Renal cortical epithelial cell (primary cell): ENCODE measurements around the gene EPB41L1. TPM values are rescaled to one million over a fixed set of nuclear protein-coding genes. Genes with fewer than 3 reads are reported as not detected.
A peak's percentile ranks its signal among the peaks of the same experiment; 100 is the strongest.

Experiments
- DNase-seq: peaks from one replicate; pipeline ENCODE4 v3.0.0-alpha.2; 2011; ENCODE audit warnings: low read depth
- total RNA-seq: library from RNA; depleted of rRNA; stranded (reverse); fragments of >200 nt; gene quantifications from 2 replicates; pipeline ENCODE4 v1.2.3, GENCODE V29; 2014

Gene EPB41L1
- total RNA-seq, 1 donor from 2014 or later: 47.7 TPM

DNA sequence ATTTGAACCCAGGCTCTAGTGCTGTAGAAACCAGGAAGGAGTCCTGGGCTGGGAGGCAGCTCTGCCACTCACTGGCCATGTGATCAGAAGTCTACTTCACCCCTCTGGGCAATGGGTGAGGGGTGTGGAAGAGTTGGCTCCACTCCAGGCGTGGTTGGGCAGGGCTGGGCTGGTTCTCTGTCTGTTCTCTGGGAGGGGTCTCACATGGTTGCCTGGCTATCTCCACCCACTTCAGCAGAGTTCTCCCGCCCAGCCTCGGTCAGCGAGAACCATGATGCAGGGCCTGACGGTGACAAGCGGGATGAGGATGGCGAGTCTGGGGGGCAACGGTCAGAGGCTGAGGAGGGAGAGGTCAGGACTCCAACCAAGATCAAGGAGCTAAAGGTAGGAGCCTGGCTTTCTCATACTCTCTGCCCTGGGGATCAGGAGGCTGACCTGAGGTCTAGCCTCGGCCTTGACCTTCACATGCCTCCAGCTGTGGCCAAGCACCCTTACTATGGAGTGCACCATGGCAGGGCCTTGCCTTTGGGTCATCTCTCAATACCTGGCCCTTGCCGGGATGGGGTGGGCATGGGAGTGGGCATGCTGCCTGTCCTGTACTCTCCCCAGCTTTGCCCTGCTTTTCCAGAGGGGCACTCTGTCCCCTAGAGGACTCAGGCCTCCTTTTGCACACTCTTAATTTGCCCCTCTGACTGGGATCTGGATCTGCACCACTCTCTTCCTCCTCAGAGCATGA is 39.6 kb downstream of the EPB41L1 start:
- DNase-seq: no peak

DNA sequence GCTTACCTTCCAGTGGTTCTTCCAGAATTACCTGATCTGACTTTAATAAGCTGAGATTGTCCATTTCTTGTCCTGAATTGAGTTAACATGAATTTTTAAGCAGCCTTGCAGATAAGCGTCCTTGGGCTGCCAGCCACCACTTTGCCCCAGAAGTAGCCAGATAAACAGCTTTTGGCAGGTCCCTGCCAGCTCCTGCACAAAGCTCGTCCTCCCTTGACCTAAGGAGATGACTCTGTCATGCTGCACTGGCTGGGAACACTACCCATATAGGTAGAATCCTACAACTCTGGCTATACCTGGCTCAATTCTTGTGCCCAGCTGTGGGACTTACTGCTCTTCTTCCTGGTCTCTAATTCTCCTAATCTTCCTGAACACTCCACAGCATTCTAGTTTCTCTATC is 42.1 kb downstream of the EPB41L1 start:
- DNase-seq: no peak

DNA sequence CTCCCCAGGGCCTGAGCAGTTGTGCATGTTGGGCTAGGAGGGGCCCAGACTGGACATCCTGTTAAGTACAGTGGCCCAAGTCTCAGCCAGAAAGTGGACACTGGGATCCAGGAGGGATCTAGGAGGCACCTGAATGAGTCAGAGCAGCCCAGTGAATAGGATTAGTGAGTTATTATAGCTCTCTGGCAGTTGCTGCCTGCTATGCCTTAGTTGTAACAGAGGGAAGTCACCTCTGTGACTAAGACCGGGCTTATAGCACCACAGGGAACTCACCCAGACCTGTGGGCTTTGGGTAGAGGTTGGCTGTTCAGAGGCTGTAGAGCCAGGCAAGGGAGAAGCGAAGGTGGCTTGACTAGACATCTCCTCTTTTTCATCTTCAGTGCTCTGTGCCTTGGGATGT is 42.7 kb downstream of the EPB41L1 start:
- DNase-seq: peak; percentile 69

DNA sequence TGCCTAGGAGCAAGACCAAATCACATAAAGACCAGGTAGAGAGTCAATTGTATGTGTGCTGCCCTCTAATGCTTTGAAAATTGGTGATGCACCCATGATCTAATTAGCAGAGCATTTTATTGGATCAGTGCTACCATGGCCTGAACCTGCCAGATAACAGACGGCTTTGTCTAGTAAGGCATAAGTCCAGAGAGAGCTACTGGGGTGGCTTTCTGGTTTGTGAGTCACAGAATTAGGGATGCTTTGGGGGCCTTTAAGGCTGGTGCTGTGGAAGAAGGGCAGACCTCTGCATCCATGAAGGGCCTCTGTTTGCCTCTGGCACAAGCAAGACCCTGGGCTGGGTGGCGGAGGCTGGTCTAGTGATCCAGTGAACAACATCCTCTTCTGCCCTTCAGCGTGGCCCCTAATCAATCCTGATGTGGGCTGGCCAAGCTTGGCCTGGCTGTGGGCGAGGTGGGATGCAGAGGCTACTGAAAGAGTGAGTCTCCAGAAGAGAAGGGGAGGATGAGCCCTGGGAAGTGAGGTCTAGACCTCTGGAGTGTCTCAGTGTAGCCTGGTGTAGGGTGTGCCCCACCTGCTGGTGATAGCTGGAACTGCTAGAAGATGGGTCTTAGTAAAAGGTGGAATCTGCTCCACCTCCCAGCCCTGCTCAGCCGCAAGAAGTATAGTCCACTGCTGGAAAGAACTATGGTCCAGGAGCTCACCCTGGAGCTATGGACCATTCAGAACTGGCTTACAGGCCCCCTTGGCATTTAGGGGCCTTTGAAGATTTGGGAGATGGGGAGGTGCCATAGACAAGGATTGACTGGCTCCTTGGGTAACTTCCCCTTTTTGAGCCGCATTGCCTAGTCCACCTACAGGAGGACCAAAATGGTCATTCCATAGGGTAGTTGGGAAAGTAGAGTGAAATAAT is 45.1 kb downstream of the EPB41L1 start:
- DNase-seq: peak; percentile 65

DNA sequence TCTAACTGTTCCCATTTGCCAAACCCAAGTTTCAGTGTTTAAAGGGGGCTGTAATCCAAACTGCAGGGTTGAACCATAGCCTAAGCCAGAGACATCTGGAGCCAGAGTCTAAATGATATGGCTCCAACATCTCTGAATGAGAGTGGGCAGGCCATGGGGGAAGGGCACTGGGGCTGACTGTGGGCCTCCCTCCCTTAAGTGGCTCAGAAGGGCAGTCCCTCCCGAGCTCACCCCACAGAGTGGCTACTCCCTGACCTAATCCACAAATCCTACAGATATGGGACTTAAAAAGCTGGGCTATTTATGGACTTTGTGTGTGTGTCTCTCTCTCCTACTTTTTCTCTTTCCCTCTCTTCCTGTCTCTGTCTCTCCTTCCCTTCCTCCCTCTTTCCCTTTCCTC is 45.9 kb downstream of the EPB41L1 start:
- no peak for DNase-seq

DNA sequence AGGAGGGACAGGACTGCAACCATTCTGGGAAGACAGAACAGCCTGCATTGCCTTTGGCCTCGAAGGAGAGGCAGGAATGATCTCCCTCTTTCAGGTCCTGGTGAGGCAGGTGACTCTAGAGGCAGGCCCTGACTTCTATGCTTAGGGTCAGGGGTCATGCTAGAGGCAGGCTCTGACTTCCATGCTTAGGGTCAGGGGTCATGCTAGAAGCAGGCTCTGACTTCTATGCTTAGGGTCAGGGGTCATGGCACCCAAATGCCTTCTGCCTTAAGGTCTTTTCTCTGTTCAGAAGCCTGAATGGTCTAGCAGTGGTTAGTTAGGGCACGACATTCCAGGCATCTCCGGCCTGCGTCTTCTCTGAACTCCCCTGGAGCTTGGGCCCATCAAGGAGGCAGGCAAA is 46.7 kb downstream of the EPB41L1 start:
- no peak for DNase-seq

DNA sequence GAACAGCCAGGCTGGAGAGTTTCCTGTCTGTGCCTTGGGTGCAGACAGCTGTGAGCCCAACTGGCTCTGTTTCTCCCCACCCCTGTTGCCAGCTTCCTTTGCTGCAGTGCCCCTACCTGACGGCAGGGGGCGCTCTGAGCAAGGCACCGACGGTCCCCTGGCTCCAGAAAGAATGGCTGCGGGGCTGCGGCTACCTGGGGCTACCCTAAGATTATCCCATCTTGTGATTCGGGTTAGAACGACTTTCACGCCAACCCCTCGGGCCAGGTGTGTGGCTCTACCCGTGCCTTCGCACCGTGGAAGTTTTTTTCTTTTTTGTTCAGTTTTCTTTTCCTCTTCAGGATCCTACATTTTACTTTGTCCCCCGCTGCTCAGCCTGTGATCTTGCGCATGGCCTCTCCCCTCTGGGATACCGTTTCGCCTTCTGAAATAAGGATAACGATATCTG is 48.4 kb downstream of the EPB41L1 start:
- DNase-seq: peak; percentile 3

DNA sequence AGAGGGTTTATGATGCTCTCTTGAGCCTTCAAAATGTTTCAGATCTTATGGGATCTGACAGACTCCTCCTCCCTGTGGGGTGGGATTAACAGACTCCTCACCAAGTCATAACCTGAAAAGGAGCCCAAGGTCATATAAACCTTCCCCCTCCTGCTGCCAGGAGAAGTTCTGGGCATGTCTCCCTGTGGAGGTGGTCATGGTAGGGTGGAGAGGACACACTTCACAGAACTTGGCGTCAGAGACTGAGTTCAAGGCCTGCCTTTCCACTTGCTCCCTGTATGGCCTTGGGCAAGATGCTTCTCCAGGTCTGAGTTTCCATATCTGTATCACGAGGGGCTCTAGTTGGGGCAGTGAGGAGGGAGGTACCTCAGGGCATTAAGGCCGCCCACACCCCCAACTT is 49.3 kb downstream of the EPB41L1 start:
- peak; percentile 22 for DNase-seq

DNA sequence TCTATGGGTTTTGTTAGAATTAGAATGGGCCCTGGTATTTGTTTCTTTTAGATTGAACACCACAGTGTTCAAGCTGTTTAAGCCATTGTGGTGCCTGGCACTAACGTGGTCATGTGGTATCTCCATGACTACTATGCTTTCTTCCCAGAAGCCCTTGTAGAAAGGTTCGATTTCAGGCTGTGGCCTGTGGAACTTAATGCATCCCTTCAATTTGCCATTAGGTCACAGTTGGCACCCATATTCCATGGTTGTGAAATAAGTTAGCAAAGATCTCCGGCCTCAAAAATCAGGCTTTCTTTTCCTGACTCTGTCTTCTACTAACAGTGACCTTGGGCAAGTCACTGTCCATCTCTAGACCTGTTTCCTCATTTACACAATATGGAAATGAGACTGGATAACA is 50.5 kb downstream of the EPB41L1 start:
- DNase-seq: no peak

DNA sequence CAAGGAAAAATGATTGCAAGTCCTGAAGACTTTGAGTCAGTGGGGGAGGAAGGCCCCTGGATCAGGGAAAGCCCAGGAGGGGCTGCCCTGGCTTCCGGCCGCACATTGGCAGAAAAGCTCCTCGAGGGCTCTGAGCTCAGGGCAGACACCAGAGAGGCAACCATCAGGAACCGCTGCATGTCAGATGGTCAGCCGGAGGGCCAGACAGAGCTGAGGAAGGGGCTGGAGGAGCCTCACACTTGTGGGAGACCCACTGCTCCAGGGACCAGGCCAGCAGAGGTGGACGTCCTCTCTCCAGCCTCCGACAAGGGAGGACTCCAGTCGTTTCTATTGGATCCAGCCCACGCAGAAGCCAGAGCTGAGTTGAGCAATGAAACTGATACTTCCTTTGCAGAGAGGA is 51.5 kb downstream of the EPB41L1 start:
- no peak for DNase-seq

DNA sequence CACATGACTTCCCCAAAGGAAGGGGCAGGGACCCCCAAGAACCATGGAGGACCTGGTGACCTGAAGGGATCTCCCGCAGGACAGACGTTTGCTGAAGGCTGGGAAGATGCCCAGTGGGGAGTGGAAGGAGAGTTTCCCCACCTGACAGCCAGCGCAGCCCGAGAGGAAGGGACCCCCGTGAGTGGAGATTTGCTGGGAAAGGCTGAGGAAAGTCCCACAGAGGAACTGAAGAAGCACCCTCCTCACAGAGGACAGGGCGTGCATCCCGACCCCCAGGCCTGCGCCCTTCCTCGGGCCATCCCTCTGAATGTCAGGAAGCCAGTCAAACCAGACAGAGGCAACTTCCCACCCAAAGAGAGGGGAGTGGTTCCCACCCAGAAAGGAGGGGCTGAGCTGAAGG is 52.1 kb downstream of the EPB41L1 start:
- DNase-seq: no peak

DNA sequence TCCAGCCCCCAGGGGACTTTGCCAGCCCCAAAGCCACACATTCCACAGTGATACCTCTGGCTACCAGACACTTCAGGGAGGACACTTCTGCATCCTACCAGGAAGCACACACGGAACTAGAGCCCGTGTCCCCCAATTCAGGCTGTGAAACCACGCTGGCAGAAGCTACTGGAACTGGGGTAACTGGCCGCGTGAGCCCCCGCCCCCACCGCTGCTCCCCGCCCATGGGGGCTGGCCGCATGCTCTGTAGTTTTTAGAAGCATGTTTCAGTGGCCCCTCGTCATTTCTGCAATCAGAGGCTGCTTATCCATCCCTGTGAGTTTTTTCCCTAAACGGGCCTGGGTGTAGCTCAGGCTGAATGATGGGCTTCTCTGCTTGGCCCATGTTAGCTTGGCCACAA is 53.1 kb downstream of the EPB41L1 start:
- no peak for DNase-seq

DNA sequence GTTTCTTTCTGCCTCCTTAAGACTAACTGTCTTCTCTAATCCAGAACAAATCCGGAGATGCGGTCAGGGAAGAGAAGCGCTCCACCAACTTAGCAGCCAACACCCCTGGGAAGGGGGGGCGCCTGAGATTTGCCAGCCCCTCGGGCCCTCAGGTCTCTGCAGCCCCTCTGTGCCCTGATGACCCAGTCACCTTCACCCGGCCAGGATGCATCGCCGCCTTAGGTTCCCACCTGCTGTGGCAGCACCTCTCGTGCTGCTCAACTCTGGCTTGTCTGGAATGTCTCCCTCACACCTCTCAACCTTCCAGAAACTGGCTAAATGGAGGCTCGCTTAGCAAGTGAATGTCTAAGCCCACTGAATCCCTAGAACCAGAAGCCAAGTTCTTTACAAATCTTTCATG is 53.7 kb downstream of the EPB41L1 start:
- DNase-seq: no peak

DNA sequence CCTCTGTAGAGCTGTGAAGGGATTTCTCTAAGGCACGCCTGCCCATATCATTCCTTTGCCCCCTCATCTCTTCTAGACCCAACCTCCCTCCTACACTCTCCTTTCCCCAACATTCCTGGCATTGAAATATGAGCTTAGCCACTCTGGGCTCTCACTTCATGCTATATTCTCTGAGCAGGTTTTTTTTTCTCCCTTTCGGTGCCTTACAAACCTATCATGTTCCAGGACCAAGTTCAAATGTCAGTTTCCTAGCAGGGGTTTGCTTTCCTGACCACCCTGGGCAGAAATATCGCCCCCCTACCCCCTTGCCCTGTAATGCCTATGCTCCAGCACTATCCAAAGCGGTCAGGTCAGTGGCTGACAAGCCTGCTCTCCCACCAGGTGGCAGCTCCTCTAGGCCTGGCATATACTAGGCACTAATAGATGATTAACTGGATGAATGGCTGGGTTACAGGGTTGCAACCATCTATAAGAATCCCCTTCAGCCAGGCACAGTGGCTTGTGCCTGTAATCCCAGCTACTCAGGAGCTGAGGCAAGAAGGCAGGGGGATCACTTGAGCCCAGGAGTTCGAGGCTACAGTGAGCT is 56.0 kb downstream of the EPB41L1 start:
- peak; percentile 61 for DNase-seq

DNA sequence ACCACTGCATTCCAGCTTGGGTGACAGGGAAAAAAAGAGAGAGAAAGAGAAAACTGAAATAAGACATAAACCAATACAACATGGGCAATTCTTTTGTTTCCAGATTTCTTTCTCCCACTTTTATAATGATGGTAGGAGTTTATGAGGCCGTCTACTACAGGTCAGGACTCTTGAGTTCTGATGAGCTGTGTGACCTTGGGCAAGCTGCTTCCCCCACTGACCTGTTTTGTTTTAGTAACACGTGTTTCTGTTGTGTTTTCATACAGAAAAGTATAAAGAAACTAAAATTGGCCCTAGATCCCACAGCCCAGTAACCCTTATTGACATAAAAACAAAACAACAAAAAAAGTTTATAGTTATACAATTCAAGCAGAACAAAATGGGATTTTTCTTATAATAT is 58.8 kb downstream of the EPB41L1 start:
- DNase-seq: no peak

DNA sequence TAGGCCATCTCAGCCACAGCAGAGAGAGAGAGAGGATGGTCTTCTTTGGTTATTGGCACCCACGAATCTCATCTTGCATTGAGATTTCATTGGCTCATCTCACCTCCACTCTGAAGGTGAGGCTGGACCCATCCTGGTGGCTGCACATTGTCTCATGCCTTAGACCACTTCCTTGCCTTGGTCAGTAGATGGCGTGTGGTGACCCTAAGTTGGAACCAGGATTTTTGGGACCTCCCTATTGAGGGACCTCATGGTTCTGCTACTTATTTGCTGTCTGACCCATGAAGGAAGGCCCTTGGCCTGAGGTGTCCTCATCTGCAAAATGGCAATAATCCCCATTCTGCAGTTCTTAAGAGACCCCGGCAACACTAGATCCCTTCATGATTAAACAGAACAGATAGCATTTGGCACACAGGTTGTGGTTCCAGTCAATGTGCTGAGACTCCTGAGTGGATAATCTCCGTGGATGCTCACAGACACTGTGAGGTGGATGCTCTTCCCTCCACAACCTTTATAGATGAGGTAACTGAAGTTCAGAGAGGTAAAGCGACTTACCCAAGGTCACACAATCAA is 60.2 kb downstream of the EPB41L1 start:
- peak; percentile 8 for DNase-seq

DNA sequence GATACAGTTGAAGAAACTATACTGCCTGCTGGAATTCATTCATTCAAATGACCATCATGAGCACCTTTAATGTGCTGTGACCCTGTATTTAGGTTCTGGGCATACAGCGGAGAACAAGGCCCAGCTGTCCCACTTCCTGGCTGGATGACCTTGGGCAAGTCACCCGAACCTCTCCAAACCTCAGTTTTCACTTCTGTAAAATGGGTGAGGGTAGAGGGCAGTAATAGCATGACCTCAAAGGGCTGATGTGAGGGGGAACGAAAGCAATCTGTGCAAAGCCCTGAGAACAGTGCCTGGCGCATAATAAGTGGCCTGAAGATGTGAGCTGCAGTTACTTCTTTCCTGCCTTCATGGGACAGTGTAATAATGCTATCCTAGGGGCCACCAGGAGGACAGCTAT is 61.2 kb downstream of the EPB41L1 start:
- no peak for DNase-seq

DNA sequence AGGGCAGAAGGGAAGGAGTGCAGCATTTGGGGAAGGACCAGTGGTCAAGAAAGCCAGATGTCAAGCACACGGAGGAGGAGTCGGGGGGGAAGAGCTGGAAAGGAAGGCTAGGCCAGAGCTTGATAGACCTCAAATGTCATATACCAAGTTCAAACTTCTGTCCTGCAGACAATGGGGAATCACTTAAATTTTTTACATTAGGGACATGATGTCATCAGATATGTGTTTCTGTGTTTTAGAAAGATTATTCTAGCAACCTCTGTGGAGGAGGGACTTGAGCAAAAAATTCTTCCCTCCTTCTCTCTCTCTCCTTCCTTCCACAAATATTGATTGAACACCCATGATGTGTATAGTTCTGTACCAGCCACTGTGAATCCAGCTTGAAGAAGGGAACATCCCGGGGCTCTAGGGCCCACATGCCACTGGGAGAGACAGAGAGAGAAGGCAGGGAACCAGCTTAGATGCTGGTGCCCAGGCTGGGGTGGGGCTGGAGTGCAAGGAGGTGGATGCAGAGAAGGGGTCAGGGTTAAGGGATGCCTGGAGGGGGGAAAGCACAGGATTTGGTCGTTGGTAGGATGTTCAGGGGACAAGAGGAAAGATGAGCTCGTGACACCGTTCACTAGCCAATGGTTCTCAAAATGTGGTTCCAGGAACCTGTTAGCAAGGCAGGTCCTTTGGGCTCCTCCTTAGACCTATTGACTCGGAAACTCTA is 61.9 kb downstream of the EPB41L1 start:
- DNase-seq: no peak

DNA sequence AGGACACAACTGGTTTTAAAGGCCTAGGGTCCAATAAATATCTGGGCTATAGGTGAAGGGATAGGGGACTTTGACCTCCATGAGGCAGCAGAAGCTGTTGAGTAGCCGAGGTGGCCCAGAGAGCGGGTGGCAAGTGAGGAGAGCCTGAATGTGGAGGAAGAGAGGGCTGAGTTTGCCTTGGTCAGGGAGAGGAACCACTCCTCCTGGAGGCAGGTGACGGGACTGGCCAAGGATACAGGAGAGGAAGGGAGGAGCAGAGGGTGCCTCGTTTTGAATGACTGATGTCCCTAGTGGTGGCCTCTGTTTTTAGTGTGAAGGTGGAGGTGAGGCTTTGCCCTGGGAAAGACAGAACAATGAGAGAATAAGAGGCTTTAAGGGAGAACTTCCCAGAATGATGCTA is 62.7 kb downstream of the EPB41L1 start:
- DNase-seq: no peak

DNA sequence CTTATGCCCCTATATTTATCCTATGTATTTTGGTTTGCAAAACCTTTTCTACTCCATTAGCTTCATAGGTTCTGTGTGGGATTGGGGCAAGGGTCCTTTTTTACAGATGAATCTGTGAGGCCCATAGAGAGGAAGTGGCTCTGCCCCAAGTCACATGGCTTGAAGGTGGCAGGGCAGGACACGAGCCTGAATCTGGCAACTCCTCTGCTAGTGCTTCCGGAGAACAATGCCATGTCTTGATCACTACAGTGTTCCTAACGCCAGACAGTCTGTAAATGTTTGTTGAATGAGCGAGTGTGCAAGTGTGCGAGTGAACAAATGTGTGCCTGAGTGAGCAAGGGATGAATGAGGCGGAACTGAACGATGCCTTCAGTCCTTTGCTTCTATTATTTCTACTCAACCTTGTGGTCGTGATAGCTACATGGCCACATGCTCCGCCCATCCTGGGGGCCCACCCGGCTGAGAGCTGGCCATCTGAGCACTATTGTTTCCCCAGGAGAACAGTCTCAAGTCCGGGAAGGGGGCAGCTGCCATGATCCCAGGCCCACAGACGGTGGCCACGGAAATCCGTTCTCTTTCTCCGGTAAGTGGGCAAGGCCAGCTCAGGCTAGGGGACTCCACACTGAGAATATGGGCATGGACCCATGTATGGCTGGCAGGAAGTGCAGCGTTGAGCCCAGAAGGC is 64.0 kb downstream of the EPB41L1 start:
- DNase-seq: no peak

DNA sequence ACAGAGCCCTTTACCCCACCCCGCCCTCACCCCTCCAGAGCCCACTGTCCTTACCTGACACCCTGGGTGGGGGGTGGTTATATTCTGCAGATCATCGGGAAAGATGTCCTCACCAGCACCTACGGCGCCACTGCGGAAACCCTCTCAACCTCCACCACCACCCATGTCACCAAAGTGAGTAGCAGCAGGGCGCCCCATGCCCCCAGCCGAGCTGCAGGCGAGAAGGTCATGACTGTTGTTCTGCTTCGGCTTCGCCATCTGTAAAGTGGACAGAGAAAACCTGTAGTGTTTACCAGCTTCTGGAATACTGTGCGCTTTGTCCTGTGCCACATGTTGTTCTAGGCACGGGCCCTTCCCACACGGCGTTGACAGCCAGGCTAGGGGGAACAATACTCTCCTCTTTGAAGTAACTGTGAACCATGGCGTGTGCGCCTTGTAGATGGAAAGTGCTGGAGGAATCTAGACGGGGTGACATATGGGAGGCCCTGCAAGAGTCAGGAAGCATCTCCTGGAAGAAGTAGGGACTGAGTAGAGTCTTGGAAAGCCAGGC is 65.2 kb downstream of the EPB41L1 start:
- no peak for DNase-seq
